ENCODE results near the gene MAP1A.
A peak's percentile ranks its signal among the peaks of the same experiment; 100 is the strongest.

Gene MAP1A

GRCh38 chr15:43498990-43499389 is 18.4 kb upstream of the MAP1A start:
- Histone ChIP-seq H3K9me3 (no peaks in the 10 kb centered on the region), H3K4me1 (no peaks in the 10 kb centered on the region), H3K4me3 (no peak overlapping the region), H3K36me3 (replicated peaks) (no peaks in the 10 kb centered on the region), H3K27me3 (ENCODE audit: low read depth) (no peaks in the 10 kb centered on the region)
- in situ Hi-C loops (cut with MboI; ENCODE audit: low sequenced_read_pairs) = no loop called here
- no peak for DNase-seq (ENCODE audit: low spot score in 2 of 2)

GRCh38 chr15:43499635-43500034 is 17.8 kb upstream of the MAP1A start:
- no peaks in the 10 kb centered on the region for H3K27me3 ChIP-seq (ENCODE audit: low read depth)
- no peak for DNase-seq (ENCODE audit: low spot score in 2 of 2)
- no peaks in the 10 kb centered on the region for H3K4me1 ChIP-seq
- H3K9me3 ChIP-seq = no peaks in the 10 kb centered on the region
- H3K36me3 ChIP-seq (replicated peaks) = no peaks in the 10 kb centered on the region
- in situ Hi-C loops (cut with MboI; ENCODE audit: low sequenced_read_pairs) = loop anchor here (10.0 kb wide), 1 partner anchor 55 kb away; no protein-coding TSS in a partner anchor
- no peak overlapping the region for H3K4me3 ChIP-seq

GRCh38 chr15:43505738-43506137 is 11.7 kb upstream of the MAP1A start:
- Histone ChIP-seq H3K4me3 (no peak overlapping the region), H3K9me3 (no peaks in the 10 kb centered on the region), H3K4me1 (peaks cover 8% of the 10 kb centered on the region), H3K36me3 (replicated peaks) (no peaks in the 10 kb centered on the region), H3K27me3 (ENCODE audit: low read depth) (no peaks in the 10 kb centered on the region)
- no peak for DNase-seq (ENCODE audit: low spot score in 2 of 2)
- in situ Hi-C loops (cut with MboI; ENCODE audit: low sequenced_read_pairs) = loop anchor here (10.0 kb wide), 1 partner anchor 61 kb away; no protein-coding TSS in a partner anchor

- no peak overlapping the region for H3K4me3 ChIP-seq
- peaks cover 12% of the 10 kb centered on the region for H3K4me1 ChIP-seq
- no peaks in the 10 kb centered on the region for H3K9me3 ChIP-seq
- in situ Hi-C loops (cut with MboI; ENCODE audit: low sequenced_read_pairs) = loop anchor here (10.0 kb wide), 1 partner anchor 64 kb away; no protein-coding TSS in a partner anchor
- no peak for DNase-seq (ENCODE audit: low spot score in 2 of 2)
- no peaks in the 10 kb centered on the region for H3K36me3 ChIP-seq (replicated peaks)
- no peaks in the 10 kb centered on the region for H3K27me3 ChIP-seq (ENCODE audit: low read depth)
These were observed 9.0 kb upstream of the MAP1A start for GRCh38 chr15:43508421-43508820.

- H3K27me3 ChIP-seq (ENCODE audit: low read depth) = no peaks in the 10 kb centered on the region
- H3K4me1 ChIP-seq = peaks cover 12% of the 10 kb centered on the region
- H3K9me3 ChIP-seq = no peaks in the 10 kb centered on the region
- in situ Hi-C loops (cut with MboI; ENCODE audit: low sequenced_read_pairs) = loop anchor here (10.0 kb wide), 1 partner anchor 64 kb away; no protein-coding TSS in a partner anchor
- H3K36me3 ChIP-seq (replicated peaks) = no peaks in the 10 kb centered on the region
- no peak for DNase-seq (ENCODE audit: low spot score in 2 of 2)
- no peak overlapping the region; the same call in 1 of the 2 replicates for H3K4me3 ChIP-seq
These were observed 8.3 kb upstream of the MAP1A start for GRCh38 chr15:43508991-43509659.

- H3K9me3 ChIP-seq = no peaks in the 10 kb centered on the region
- H3K36me3 ChIP-seq (replicated peaks) = no peaks in the 10 kb centered on the region
- H3K27me3 ChIP-seq (ENCODE audit: low read depth) = no peaks in the 10 kb centered on the region
- peak overlapping the region; percentile 41 for H3K4me3 ChIP-seq
- DNase-seq (ENCODE audit: low spot score in 2 of 2) = no peak
- H3K4me1 ChIP-seq = peaks cover 12% of the 10 kb centered on the region
- in situ Hi-C loops (cut with MboI; ENCODE audit: low sequenced_read_pairs) = loop anchor here (10.0 kb wide), 1 partner anchor 65 kb away; no protein-coding TSS in a partner anchor
These were observed 7.7 kb upstream of the MAP1A start for GRCh38 chr15:43509660-43510199.

GRCh38 chr15:43510200-43511011 is 7.0 kb upstream of the MAP1A start:
- in situ Hi-C loops (cut with MboI; ENCODE audit: low sequenced_read_pairs) = no loop called here
- no peaks in the 10 kb centered on the region for H3K36me3 ChIP-seq (replicated peaks)
- peak overlapping the region; percentile 41 for H3K4me3 ChIP-seq
- H3K9me3 ChIP-seq = no peaks in the 10 kb centered on the region
- peak; percentile 99 for DNase-seq (ENCODE audit: low spot score in 2 of 2)
- H3K4me1 ChIP-seq = peaks cover 12% of the 10 kb centered on the region
- no peaks in the 10 kb centered on the region for H3K27me3 ChIP-seq (ENCODE audit: low read depth)

- Histone ChIP-seq H3K4me1 (peaks cover 12% of the 10 kb centered on the region), H3K4me3 (peak overlapping the region; percentile 41), H3K9me3 (no peaks in the 10 kb centered on the region), H3K36me3 (replicated peaks) (no peaks in the 10 kb centered on the region), H3K27me3 (ENCODE audit: low read depth) (no peaks in the 10 kb centered on the region)
- in situ Hi-C loops (cut with MboI; ENCODE audit: low sequenced_read_pairs) = no loop called here
- DNase-seq (ENCODE audit: low spot score in 2 of 2) = peak in 1 of 2 experiments; percentile 56
These were observed 6.2 kb upstream of the MAP1A start for GRCh38 chr15:43511012-43511885.

- H3K36me3 ChIP-seq (replicated peaks) = no peaks in the 10 kb centered on the region
- no peak overlapping the region for H3K4me3 ChIP-seq
- H3K27me3 ChIP-seq (ENCODE audit: low read depth) = no peaks in the 10 kb centered on the region
- no peaks in the 10 kb centered on the region for H3K9me3 ChIP-seq
- in situ Hi-C loops (cut with MboI; ENCODE audit: low sequenced_read_pairs) = no loop called here
- peaks cover 25% of the 10 kb centered on the region for H3K4me1 ChIP-seq
- DNase-seq (ENCODE audit: low spot score in 2 of 2) = no peak
These were observed 3.9 kb upstream of the MAP1A start for GRCh38 chr15:43513550-43513949.

GRCh38 chr15:43514241-43515057 is 3.0 kb upstream of the MAP1A start:
- in situ Hi-C loops (cut with MboI; ENCODE audit: low sequenced_read_pairs) = no loop called here
- no peaks in the 10 kb centered on the region for H3K27me3 ChIP-seq (ENCODE audit: low read depth)
- no peaks in the 10 kb centered on the region for H3K9me3 ChIP-seq
- H3K4me3 ChIP-seq = no peak overlapping the region
- peak in 1 of 2 experiments; percentile 48 for DNase-seq (ENCODE audit: low spot score in 2 of 2)
- H3K4me1 ChIP-seq = peaks cover 24% of the 10 kb centered on the region
- H3K36me3 ChIP-seq (replicated peaks) = no peaks in the 10 kb centered on the region

GRCh38 chr15:43515741-43516140 is 1.7 kb upstream of the MAP1A start:
- Histone ChIP-seq H3K27me3 (ENCODE audit: low read depth) (no peaks in the 10 kb centered on the region), H3K9me3 (no peaks in the 10 kb centered on the region), H3K4me1 (peaks cover 23% of the 10 kb centered on the region), H3K36me3 (replicated peaks) (no peaks in the 10 kb centered on the region), H3K4me3 (no peak overlapping the region)
- in situ Hi-C loops (cut with MboI; ENCODE audit: low sequenced_read_pairs) = no loop called here
- no peak for DNase-seq (ENCODE audit: low spot score in 2 of 2)

GRCh38 chr15:43516185-43516584 is 1.2 kb upstream of the MAP1A start:
- Histone ChIP-seq H3K9me3 (no peaks in the 10 kb centered on the region), H3K4me3 (no peak overlapping the region), H3K27me3 (ENCODE audit: low read depth) (no peaks in the 10 kb centered on the region), H3K4me1 (peaks cover 21% of the 10 kb centered on the region), H3K36me3 (replicated peaks) (peaks cover 3% of the 10 kb centered on the region; the same call in 1 of the 2 replicates)
- in situ Hi-C loops (cut with MboI; ENCODE audit: low sequenced_read_pairs) = no loop called here
- DNase-seq (ENCODE audit: low spot score in 2 of 2) = no peak
